AG04450 (cell line): ENCODE measurements around the gene XPO1. TPM values are rescaled to one million over a fixed set of nuclear protein-coding genes. Genes with fewer than 3 reads are reported as not detected.
"Not testable (repeated sequence)": the region's sequence is repeated elsewhere in the genome, so short reads cannot be mapped to it uniquely, and the experiment has no call there.

ENCODE experiments used
- CTCF ChIA-PET: fragments of 300-600, 350-600 bp; formaldehyde crosslinking; extraction: SDS; loops from one replicate; lab custom pipeline; 2022; ENCODE audit warnings: antibody characterized with exemption, inconsistent platforms; lab: Charles Lee
- POLR2A ChIA-PET: fragments of 350-600 bp; formaldehyde crosslinking; extraction: SDS; loops from one replicate; lab custom pipeline; 2021; ENCODE audit warnings: antibody characterized with exemption, inconsistent platforms; lab: Yijun Ruan, JAX
- DNase-seq: peaks from one replicate; pipeline ENCODE4 v3.0.0-alpha.2; 2011; ENCODE audit warnings: low read depth, low spot score
- H3K27ac ChIP-seq: one replicate; pipeline ENCODE4 v1.5.1; 2012; ENCODE audit warnings: low read depth, low read length, control low read depth
- H3K27me3 ChIP-seq: one replicate; pipeline ENCODE4 v1.6.0; 2012; ENCODE audit warnings: low read length; ENCODE audit not compliant: control insufficient read depth, insufficient read depth
- H3K4me3 ChIP-seq: 2 replicates; pipeline ENCODE4 v1.5.1; 2011; ENCODE audit warnings: mild to moderate bottlenecking, low read depth, low read length, control low read depth
- H3K9me3 ChIP-seq: 2 replicates; pipeline ENCODE4 v1.5.1; 2012; ENCODE audit warnings: low read length; ENCODE audit not compliant: control insufficient read depth, insufficient read depth
- polyA minus RNA-seq: library from RNA; depleted of rRNA, polyadenylated mRNA; stranded (reverse); fragments of >200 nt; gene quantifications from 2 replicates; pipeline ENCODE4 v1.2.3, GENCODE V29; 2011; rRNA and poly(A)+ RNA removed
- polyA plus RNA-seq: library from polyadenylated mRNA; depleted of rRNA; stranded (reverse); fragments of >200 nt; gene quantifications from 2 replicates; pipeline ENCODE4 v1.2.3, GENCODE V29; 2011; rRNA removed
- TF ChIP-seq, protein P1 (sequence below): IDR thresholded peaks from 2 replicates; pipeline ENCODE4 v1.5.1; 2011; ENCODE audit warnings: low read depth, low read length, control low read depth, inconsistent platforms

The XPO1 gene
- 92.6 and 143 TPM in 2 replicates for polyA plus RNA-seq
- polyA minus RNA-seq: 70.7 and 148 TPM in 2 replicates

GRCh38 chr2:61538200-61538919, at the start of gene XPO1:
Gene XPO1 (minus strand): TSS chr2:61538356. CDS start chr2:61533897, 4,459 bp downstream.
- POLR2A ChIA-PET: interaction anchor here (0.6 to 1.5 kb wide), 7 partner anchors 21 to 316 kb away, joined by 3 to 10 read pairs (median 4); partner anchors contain the start of gene FAM161A
- Histone ChIP-seq H3K9me3 (no peaks in the 10 kb centered on the region), H3K4me3 (peak within 1 kb of the TSS; percentile 90), H3K27ac (peak within 1 kb of the TSS; percentile 95), H3K27me3 (no peaks in the 10 kb centered on the region)
- DNase-seq: peak; percentile 99
- CTCF ChIA-PET: interaction anchor here (0.7 to 1.2 kb wide), 3 partner anchors 120 to 252 kb away, joined by 3 to 5 read pairs (median 4); no protein-coding TSS in a partner anchor
- TF ChIP-seq, protein P1, sequence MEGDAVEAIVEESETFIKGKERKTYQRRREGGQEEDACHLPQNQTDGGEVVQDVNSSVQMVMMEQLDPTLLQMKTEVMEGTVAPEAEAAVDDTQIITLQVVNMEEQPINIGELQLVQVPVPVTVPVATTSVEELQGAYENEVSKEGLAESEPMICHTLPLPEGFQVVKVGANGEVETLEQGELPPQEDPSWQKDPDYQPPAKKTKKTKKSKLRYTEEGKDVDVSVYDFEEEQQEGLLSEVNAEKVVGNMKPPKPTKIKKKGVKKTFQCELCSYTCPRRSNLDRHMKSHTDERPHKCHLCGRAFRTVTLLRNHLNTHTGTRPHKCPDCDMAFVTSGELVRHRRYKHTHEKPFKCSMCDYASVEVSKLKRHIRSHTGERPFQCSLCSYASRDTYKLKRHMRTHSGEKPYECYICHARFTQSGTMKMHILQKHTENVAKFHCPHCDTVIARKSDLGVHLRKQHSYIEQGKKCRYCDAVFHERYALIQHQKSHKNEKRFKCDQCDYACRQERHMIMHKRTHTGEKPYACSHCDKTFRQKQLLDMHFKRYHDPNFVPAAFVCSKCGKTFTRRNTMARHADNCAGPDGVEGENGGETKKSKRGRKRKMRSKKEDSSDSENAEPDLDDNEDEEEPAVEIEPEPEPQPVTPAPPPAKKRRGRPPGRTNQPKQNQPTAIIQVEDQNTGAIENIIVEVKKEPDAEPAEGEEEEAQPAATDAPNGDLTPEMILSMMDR: no peak

GRCh38 chr2:61586928-61587327, 48.8 kb upstream of the XPO1 start:
- POLR2A ChIA-PET, CTCF ChIA-PET, H3K27ac ChIP-seq, H3K4me3 ChIP-seq, H3K9me3 ChIP-seq, DNase-seq, H3K27me3 ChIP-seq: not testable (repeated sequence)

DNA sequence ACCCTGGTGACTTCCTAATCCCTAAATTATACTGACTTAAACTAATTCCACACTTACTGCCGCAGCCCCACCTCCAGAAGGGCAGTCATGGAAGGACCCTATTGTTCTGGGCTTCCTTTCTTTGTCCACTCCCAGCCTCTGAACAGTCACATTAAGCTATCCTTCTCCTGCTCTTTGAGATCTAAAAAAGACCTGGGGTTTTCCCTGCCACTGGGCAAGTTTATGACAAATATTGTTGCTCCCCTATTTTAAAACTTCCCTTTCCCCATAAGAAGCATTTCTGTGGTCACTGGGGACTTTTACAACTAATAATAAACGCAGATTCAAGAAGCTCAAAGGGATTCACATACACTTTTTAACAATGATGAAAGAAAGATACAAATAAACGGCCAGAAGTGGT, 47.2 kb upstream of the XPO1 start:
- no peaks in the 10 kb centered on the region for H3K9me3 ChIP-seq
- no peak overlapping the region for H3K4me3 ChIP-seq
- ChIA-PET POLR2A (interaction anchor here (0.7 kb wide), 1 partner anchor 1088 kb away, joined by 3 read pairs; no protein-coding TSS in a partner anchor), CTCF (no interaction called here)
- no peaks in the 10 kb centered on the region for H3K27me3 ChIP-seq
- TF ChIP-seq, protein P1: no peak
- H3K27ac ChIP-seq: no peak overlapping the region
- DNase-seq: no peak

DNA sequence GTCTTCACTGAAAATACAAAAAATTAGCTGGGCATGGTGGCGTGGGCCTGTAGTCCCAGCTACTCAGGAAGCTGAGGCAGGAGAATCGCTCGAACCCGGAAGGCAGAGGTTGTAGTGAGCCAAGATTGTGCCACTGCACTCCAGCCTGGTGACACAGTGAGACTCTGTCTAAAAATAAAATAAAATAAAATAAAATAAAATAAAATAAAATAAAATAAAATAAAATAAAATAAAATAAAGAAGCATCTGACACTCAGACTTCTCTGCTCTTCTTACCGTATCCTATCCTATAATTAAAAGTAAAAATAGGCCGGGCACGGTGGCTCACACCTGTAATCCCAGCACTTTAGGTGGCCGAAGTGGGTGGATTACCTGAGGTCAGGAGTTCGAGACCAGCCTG, 46.2 kb upstream of the XPO1 start:
- H3K4me3 ChIP-seq, H3K9me3 ChIP-seq, CTCF ChIA-PET, DNase-seq, H3K27ac ChIP-seq, H3K27me3 ChIP-seq: not testable (repeated sequence)
- POLR2A ChIA-PET: interaction anchor here (0.7 kb wide), 1 partner anchor 1087 kb away, joined by 3 read pairs; no protein-coding TSS in a partner anchor

DNA sequence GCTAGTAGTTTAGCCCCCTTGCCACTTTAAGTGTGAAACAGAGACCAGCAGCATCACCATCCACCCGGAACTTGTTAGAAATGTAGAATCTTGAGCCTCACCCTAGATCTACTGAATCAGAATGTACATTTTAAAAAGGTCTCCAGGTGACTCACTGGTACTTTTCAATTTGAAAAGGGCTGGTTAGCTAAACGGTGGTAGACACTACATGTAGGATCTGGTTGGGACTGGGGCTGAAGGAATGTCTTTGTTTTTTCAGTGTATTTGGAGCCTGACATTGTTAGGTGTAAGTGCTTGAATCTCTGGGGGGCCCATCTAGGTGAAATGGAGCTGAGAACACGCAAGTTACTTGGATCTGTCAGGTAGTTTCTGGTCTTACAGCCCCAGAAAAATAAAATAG, 44.0 kb upstream of the XPO1 start:
- no peak for DNase-seq
- no peak overlapping the region for H3K27ac ChIP-seq
- ChIA-PET POLR2A (no interaction called here), CTCF (no interaction called here)
- TF ChIP-seq, protein P1: no peak
- H3K27me3 ChIP-seq: no peaks in the 10 kb centered on the region
- H3K4me3 ChIP-seq: no peak overlapping the region
- H3K9me3 ChIP-seq: no peaks in the 10 kb centered on the region

DNA sequence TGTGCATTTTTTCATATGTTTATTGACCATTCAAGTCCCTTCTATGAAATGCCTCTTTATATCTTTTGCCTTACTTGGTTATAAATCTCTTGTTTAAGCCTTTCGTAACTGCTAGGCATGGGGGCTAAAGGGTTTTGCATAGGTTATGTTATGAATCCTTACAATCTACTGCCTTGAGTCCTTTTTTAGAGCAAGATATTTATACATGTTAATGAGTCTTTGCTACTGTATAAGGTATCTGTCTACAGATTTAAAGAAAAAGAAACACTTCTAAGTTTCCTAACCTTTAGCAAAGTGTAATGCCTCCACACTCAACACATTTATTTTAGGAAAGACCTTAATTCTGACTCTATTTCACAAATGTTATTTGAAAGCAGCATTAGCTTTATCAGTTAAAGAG, 43.6 kb upstream of the XPO1 start:
- ChIA-PET CTCF (no interaction called here), POLR2A (no interaction called here)
- no peak overlapping the region for H3K4me3 ChIP-seq
- H3K9me3 ChIP-seq: no peaks in the 10 kb centered on the region
- TF ChIP-seq, protein P1: no peak
- no peak for DNase-seq
- H3K27ac ChIP-seq: no peak overlapping the region
- no peaks in the 10 kb centered on the region for H3K27me3 ChIP-seq
